ENCODE data around the gene CDKAL1. TPM values are rescaled to one million over a fixed set of nuclear protein-coding genes. Genes with fewer than 3 reads are reported as not detected.
A peak's percentile ranks its signal among the peaks of the same experiment; 100 is the strongest.

CDKAL1 gene
- total RNA-seq, 1 donor: 20.0 TPM

GRCh38 chr6:20927130-20927860, 393.0 kb downstream of the CDKAL1 start:
- H3K4me3 ChIP-seq (ENCODE audit: low read depth, low read length): no peak overlapping the region
- DNase-seq (ENCODE audit: low read depth): no peak
- TF ChIP-seq CTCF (IDR thresholded peaks at IDR 0.05; ENCODE audit: insufficient read depth, low read length): no peak

GRCh38 chr6:20929283-20929682, 395.0 kb downstream of the CDKAL1 start:
- DNase-seq (ENCODE audit: low read depth): no peak
- H3K4me3 ChIP-seq (ENCODE audit: low read depth, low read length): no peak overlapping the region
- no peak for TF ChIP-seq CTCF (IDR thresholded peaks at IDR 0.05; ENCODE audit: insufficient read depth, low read length)

GRCh38 chr6:20931093-20931492, 396.8 kb downstream of the CDKAL1 start:
- no peak for TF ChIP-seq CTCF (IDR thresholded peaks at IDR 0.05; ENCODE audit: insufficient read depth, low read length)
- H3K4me3 ChIP-seq (ENCODE audit: low read depth, low read length): no peak overlapping the region
- DNase-seq (ENCODE audit: low read depth): peak; percentile 12

GRCh38 chr6:20931772-20932171, 397.5 kb downstream of the CDKAL1 start:
- no peak overlapping the region for H3K4me3 ChIP-seq (ENCODE audit: low read depth, low read length)
- no peak for DNase-seq (ENCODE audit: low read depth)
- no peak for TF ChIP-seq CTCF (IDR thresholded peaks at IDR 0.05; ENCODE audit: insufficient read depth, low read length)

GRCh38 chr6:20932284-20932683, 398.0 kb downstream of the CDKAL1 start:
- DNase-seq (ENCODE audit: low read depth): peak; percentile 6
- H3K4me3 ChIP-seq (ENCODE audit: low read depth, low read length): no peak overlapping the region
- TF ChIP-seq CTCF (IDR thresholded peaks at IDR 0.05; ENCODE audit: insufficient read depth, low read length): no peak

- H3K4me3 ChIP-seq (ENCODE audit: low read depth, low read length): no peak overlapping the region
- no peak for TF ChIP-seq CTCF (IDR thresholded peaks at IDR 0.05; ENCODE audit: insufficient read depth, low read length)
- no peak for DNase-seq (ENCODE audit: low read depth)
Measured at GRCh38 chr6:20933057-20933788, 399.0 kb downstream of the CDKAL1 start.
